Right lobe of liver (tissue), 6 donors: ENCODE measurements around the gene IKBKE. TPM values are rescaled to one million over a fixed set of nuclear protein-coding genes. Genes with fewer than 3 reads are reported as not detected.

ENCODE experiments used
- ATAC-seq, 4 donors: fragments of 200-7000 bp; cut with Tn5 transposase; one replicate each; pipeline ENCODE4 v1.9.1; 2020; ENCODE audit warnings: mild to moderate bottlenecking in 4 of 4, moderate library complexity in 4 of 4
- DNase-seq, 3 donors: peaks; one replicate each; pipeline ENCODE4 v3.0.0-alpha.2; 2020
- H3K27ac ChIP-seq, 3 donors: fragments of 200-600 bp; one replicate each; pipeline ENCODE4 v1.8.0; 2022
- H3K27me3 ChIP-seq, 2 donors: fragments of 200-600 bp; one replicate each; pipeline ENCODE4 v1.8.0; 2022
- H3K36me3 ChIP-seq, 4 donors: fragments of 200-600 bp; sonication (generic) in 1 of 4; one replicate each; pipeline versions ENCODE4 v1.5.1 to v1.8.0; 2017 to 2022; ENCODE audit warnings: control low read depth in 1 of 4
- H3K4me1 ChIP-seq, 4 donors: fragments of 200-600 bp; sonication (generic) in 1 of 4; one replicate each; pipeline versions ENCODE4 v1.5.1 to v1.8.0; 2017 to 2022; ENCODE audit warnings: control low read depth in 1 of 4
- H3K4me3 ChIP-seq, 3 donors: fragments of 200-600 bp; one replicate each; pipeline ENCODE4 v1.8.0; 2022
- H3K9me3 ChIP-seq, 4 donors: fragments of 200-600 bp; sonication (generic) in 1 of 4; one replicate each; pipeline versions ENCODE4 v1.5.1 to v1.8.0; 2017 to 2022; ENCODE audit warnings: control low read depth in 1 of 4
- CTCF ChIP-seq, 4 donors: fragments of 200-600 bp in 3 of 4; fragments of 450-650 bp in 1 of 4; IDR thresholded peaks; one replicate each; pipeline versions ENCODE4 v1.5.1 to v1.8.0; 2016 to 2022; ENCODE audit warnings: antibody characterized with exemption in 4 of 4, mild to moderate bottlenecking in 2 of 4
- POLR2A ChIP-seq: fragments of 450-650 bp; IDR thresholded peaks from one replicate; pipeline ENCODE4 v1.6.1; 2017; ENCODE audit warnings: antibody characterized with exemption, mild to moderate bottlenecking
- WGBS: methylation state at CpG from one replicate; pipeline ENCODE4 v1.1.6; 2018; ENCODE audit warnings: low coverage, low lambda C conversion rate; ENCODE audit not compliant: insufficient coverage; ENCODE audit errors: missing lambda C conversion rate; 5-methylcytosine and 5-hydroxymethylcytosine counted together
- intact Hi-C, 2 donors: fragments of 100-400 bp; cut with DNase I; formaldehyde crosslinking; loops; one replicate each; pipeline versions ENCODE4 v1.11.2 to v1.14.1; 2022
- total RNA-seq, 6 experiments: library from RNA; depleted of rRNA in 2 of 6; stranded (reverse); fragments of >200 nt in 2 of 6; fragmentation: NEBNext Ultra II Directional in 3 of 6; extraction: Animal tissue kit (Norgen Biotek cat#: 25700) in 3 of 6; gene quantifications; one replicate each; pipeline versions ENCODE4 v1.1.0 to v1.2.4, GENCODE V29; 2016 to 2023
- donor health status: DM: no; HTN: yes; CAD: no.
- donor health status: DM: no; HTN: no; CAD: no.
- donor health status: DM: no; HTN: no; CAD: no.
- donor health status: DM: no; HTN: yes; CAD: no.
- donor health status: DM: no; HTN: yes; CAD: no.

The IKBKE gene
- total RNA-seq, 6 experiments from 2014 or later = 0.86 to 2.7 (median 1.9) TPM

GRCh38 chr1:206508130-206508889, 38.0 kb downstream of the IKBKE start:
- Histone ChIP-seq H3K4me1 (peaks cover 0 to 50% (median 13%) of the 10 kb centered on the region in 4 donors), H3K36me3 (no peaks in the 10 kb centered on the region), H3K4me3 (peak overlapping the region; percentile 70 to 89 (median 78)), H3K27ac (peak overlapping the region; percentile 55 to 95 (median 80)), H3K9me3 (no peaks in the 10 kb centered on the region), H3K27me3 (no peaks in the 10 kb centered on the region)
- no peak for TF ChIP-seq POLR2A
- no peak for TF ChIP-seq CTCF (IDR thresholded peaks at IDR 0.05)
- DNase-seq (peak; percentile 67 to 88 (median 83)), ATAC-seq (peak; percentile 58 to 67 (median 65))
- WGBS = 7% methylated on average over 11 of the region's 15 CpGs
- intact Hi-C loops = no loop called here

- DNase-seq = peak in 2 of 3 donors; percentile 64 to 68
- Histone ChIP-seq H3K4me1 (peaks cover 0 to 50% (median 14%) of the 10 kb centered on the region in 4 donors), H3K27me3 (no peaks in the 10 kb centered on the region), H3K36me3 (no peaks in the 10 kb centered on the region), H3K9me3 (no peaks in the 10 kb centered on the region), H3K27ac (peak overlapping the region; percentile 39 to 95 (median 55)), H3K4me3 (peak overlapping the region; percentile 70 to 89 (median 78))
- intact Hi-C loops = no loop called here
- TF ChIP-seq POLR2A = no peak
- no peak for TF ChIP-seq CTCF (IDR thresholded peaks at IDR 0.05)
- ATAC-seq = peak; percentile 8 to 37 (median 34)
- WGBS = 25% methylated on average over 6 of the region's 6 CpGs
Observed at GRCh38 chr1:206508956-206509355, 38.7 kb downstream of the IKBKE start.

GRCh38 chr1:206509612-206510257, 39.5 kb downstream of the IKBKE start:
- no peaks in the 10 kb centered on the region for H3K9me3 ChIP-seq
- intact Hi-C loops = no loop called here
- no peak for DNase-seq
- peak overlapping the region; percentile 70 to 89 (median 78) for H3K4me3 ChIP-seq
- no peak for ATAC-seq
- 32% methylated on average over 12 of the region's 12 CpGs for WGBS
- TF ChIP-seq POLR2A = no peak
- no peak for TF ChIP-seq CTCF (IDR thresholded peaks at IDR 0.05)
- H3K27me3 ChIP-seq = no peaks in the 10 kb centered on the region
- no peaks in the 10 kb centered on the region for H3K36me3 ChIP-seq
- peak overlapping the region in 2 of 3 donors; percentile 1 to 95 for H3K27ac ChIP-seq
- peaks cover 0 to 54% (median 18%) of the 10 kb centered on the region in 4 donors for H3K4me1 ChIP-seq

- H3K4me1 ChIP-seq = peaks cover 0 to 60% (median 19%) of the 10 kb centered on the region in 4 donors
- TF ChIP-seq POLR2A (no peak), CTCF (IDR thresholded peaks at IDR 0.05) (no peak)
- H3K27ac ChIP-seq = peak overlapping the region in 1 of 3 donors; percentile 26
- H3K4me3 ChIP-seq = no peak overlapping the region
- intact Hi-C loops = no loop called here
- ATAC-seq (no peak), DNase-seq (no peak)
- 88% methylated on average over 4 of the region's 5 CpGs for WGBS
- H3K36me3 ChIP-seq = no peaks in the 10 kb centered on the region
- H3K27me3 ChIP-seq = no peaks in the 10 kb centered on the region
- H3K9me3 ChIP-seq = no peaks in the 10 kb centered on the region
Observed at GRCh38 chr1:206510371-206510770, 40.1 kb downstream of the IKBKE start.
